OCI-LY1 (cell line): ENCODE measurements around the gene BLNK.

ENCODE experiments used
- H2AFZ ChIP-seq: fragments of 200-600 bp; sonication (generic), shearing (Covaris generic); 2 replicates; pipeline ENCODE4 v1.6.0; 2014; ENCODE audit warnings: antibody characterized with exemption, mild to moderate bottlenecking, low read length
- H3F3A ChIP-seq: fragments of 200-600 bp; sonication (generic), shearing (Covaris generic); 2 replicates; pipeline ENCODE4 v1.6.0; 2014; ENCODE audit warnings: mild to moderate bottlenecking, antibody characterized with exemption, low read length, moderate library complexity; ENCODE audit not compliant: insufficient read depth
- H3K27ac ChIP-seq: fragments of 200-600 bp; sonication (generic); 2 replicates; pipeline ENCODE4 v1.5.1; 2014; ENCODE audit warnings: low read length, mixed run types, mild to moderate bottlenecking, low read depth; ENCODE audit not compliant: poor library complexity, severe bottlenecking
- H3K27me3 ChIP-seq: fragments of 200-600 bp; sonication (generic); 2 replicates; pipeline ENCODE4 v1.6.0; 2014; ENCODE audit warnings: antibody characterized with exemption, mild to moderate bottlenecking, low read length, moderate library complexity; ENCODE audit not compliant: insufficient read depth
- H3K36me3 ChIP-seq: fragments of 200-600 bp; sonication (generic); 2 replicates; pipeline ENCODE4 v1.6.1; 2014; ENCODE audit warnings: mild to moderate bottlenecking, antibody characterized with exemption, low read length, moderate library complexity, mixed read lengths; ENCODE audit not compliant: insufficient read depth
- H3K4me1 ChIP-seq: fragments of 200-600 bp; sonication (generic); 2 replicates; pipeline ENCODE4 v1.5.1; 2014; ENCODE audit warnings: mild to moderate bottlenecking, low read length, moderate library complexity; ENCODE audit not compliant: insufficient read depth, severe bottlenecking
- H3K4me2 ChIP-seq: fragments of 200-600 bp; sonication (generic), shearing (Covaris generic); 2 replicates; pipeline ENCODE4 v1.6.1; 2014; ENCODE audit warnings: low read length
- H3K4me3 ChIP-seq: fragments of 200-600 bp; sonication (generic); 2 replicates; pipeline ENCODE4 v1.5.1; 2014; ENCODE audit warnings: low read length, low read depth, mild to moderate bottlenecking, mixed read lengths; ENCODE audit not compliant: poor library complexity, severe bottlenecking
- H3K79me2 ChIP-seq: fragments of 200-600 bp; shearing (Covaris generic); 2 replicates; pipeline ENCODE4 v1.6.1; 2016; ENCODE audit warnings: mixed run types, low read length, mixed read lengths; ENCODE audit not compliant: insufficient read depth
- H3K9ac ChIP-seq: fragments of 200-600 bp; sonication (generic), shearing (Covaris generic); 2 replicates; pipeline ENCODE4 v1.6.1; 2014; ENCODE audit warnings: mild to moderate bottlenecking, low read length, mixed read lengths
- H3K9me2 ChIP-seq: fragments of 200-600 bp; sonication (generic), shearing (Covaris generic); 2 replicates; pipeline ENCODE4 v1.6.1; 2014; ENCODE audit warnings: low read depth, mild to moderate bottlenecking, low read length, mixed read lengths
- H3K9me3 ChIP-seq: fragments of 200-600 bp; shearing (Covaris generic); 2 replicates; pipeline ENCODE4 v1.6.1; 2014; ENCODE audit warnings: low read length, mixed read lengths
- H4K20me1 ChIP-seq: fragments of 200-600 bp; sonication (generic), shearing (Covaris generic); 2 replicates; pipeline ENCODE4 v1.6.0; 2016; ENCODE audit warnings: mild to moderate bottlenecking, low read length; ENCODE audit not compliant: insufficient read depth
- CTCF ChIP-seq: fragments of 200-600 bp; sonication (generic), shearing (Covaris generic); IDR thresholded peaks from 2 replicates; pipeline ENCODE4 v1.5.1; 2017; ENCODE audit warnings: mild to moderate bottlenecking, antibody characterized with exemption, low read length, moderate library complexity, mixed read lengths
- EZH2 ChIP-seq: fragments of 200-600 bp; sonication (generic), shearing (Covaris generic); IDR thresholded peaks from 2 replicates; pipeline ENCODE4 v1.8.0; 2017; ENCODE audit warnings: borderline replicate concordance, mixed run types, mild to moderate bottlenecking, antibody characterized with exemption, low read length, moderate library complexity, mixed read lengths

The BLNK gene

DNA sequence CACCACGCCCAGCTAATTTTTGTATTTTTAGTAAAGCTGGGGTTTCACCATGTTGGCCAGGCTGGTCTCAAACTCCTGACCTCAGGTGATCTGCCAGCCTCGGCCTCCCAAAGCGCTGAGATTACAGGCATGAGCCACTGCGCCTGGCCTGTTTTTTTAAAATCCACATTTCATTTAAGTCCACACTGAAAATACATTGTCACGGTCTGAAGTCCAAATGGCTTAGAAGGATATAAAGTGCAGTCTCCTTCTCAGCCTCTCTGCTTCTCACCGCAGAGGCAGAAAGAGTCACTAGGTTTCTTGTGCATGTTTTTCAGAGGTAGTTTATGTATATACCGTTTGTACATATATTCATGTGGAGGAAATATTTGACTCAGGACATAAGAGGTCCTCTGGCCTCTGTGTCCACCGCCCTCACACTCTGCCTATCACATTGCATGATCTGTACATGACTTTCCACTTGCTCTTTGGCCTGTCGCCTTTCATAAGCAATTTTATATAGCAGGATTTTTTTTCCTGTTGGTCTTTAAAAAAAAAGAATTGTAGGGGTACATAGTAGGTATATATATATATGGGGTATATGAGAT, 42.9 kb downstream of the BLNK start:
- Histone ChIP-seq H3K9me3 (no peaks in the 10 kb centered on the region), H3K4me3 (no peak overlapping the region), H3K9me2 (no peaks in the 10 kb centered on the region), H2AFZ (no peak overlapping the region), H3K4me2 (no peak overlapping the region), H3F3A (no peaks in the 10 kb centered on the region), H3K4me1 (peaks cover 23% of the 10 kb centered on the region), H3K79me2 (no peaks in the 10 kb centered on the region), H3K27ac (no peak overlapping the region), H3K27me3 (no peaks in the 10 kb centered on the region), H3K36me3 (peaks cover 71% of the 10 kb centered on the region), H3K9ac (no peak overlapping the region), H4K20me1 (no peaks in the 10 kb centered on the region)
- no peak for TF ChIP-seq CTCF
- TF ChIP-seq EZH2, result no peak

DNA sequence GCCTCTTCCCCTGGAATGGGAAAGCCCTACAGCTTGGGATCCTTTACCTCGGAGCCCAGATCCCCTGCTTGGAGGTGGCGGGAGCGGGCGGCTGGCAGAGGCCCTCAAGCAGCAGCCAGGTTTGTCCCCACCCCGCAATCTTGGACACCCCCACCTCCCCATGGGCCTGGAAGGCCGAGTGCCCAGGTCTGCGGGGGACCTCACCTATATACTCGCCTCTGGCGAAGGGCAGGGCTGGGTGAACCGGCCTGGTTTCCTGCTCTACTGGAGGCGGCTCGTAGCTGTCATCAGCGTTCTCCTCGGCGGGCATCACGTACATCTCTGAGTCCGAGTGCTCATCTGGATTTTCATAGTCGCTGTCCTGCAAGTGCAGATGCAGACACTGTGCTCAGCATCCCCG, 44.2 kb downstream of the BLNK start:
- no peak overlapping the region for H2AFZ ChIP-seq
- no peak for TF ChIP-seq CTCF
- TF ChIP-seq EZH2, result no peak

GRCh38 chr10:96225119-96225518, 46.2 kb downstream of the BLNK start:
- no peaks in the 10 kb centered on the region for H3K9me2 ChIP-seq
- H2AFZ ChIP-seq, result no peak overlapping the region
- H3K27ac ChIP-seq, result no peak overlapping the region
- H3K4me2 ChIP-seq, result no peak overlapping the region
- no peak overlapping the region for H3K4me3 ChIP-seq
- no peaks in the 10 kb centered on the region for H4K20me1 ChIP-seq
- no peaks in the 10 kb centered on the region for H3K9me3 ChIP-seq
- H3F3A ChIP-seq, result no peaks in the 10 kb centered on the region
- H3K27me3 ChIP-seq, result no peaks in the 10 kb centered on the region
- peaks cover 84% of the 10 kb centered on the region for H3K36me3 ChIP-seq
- no peaks in the 10 kb centered on the region for H3K79me2 ChIP-seq
- TF ChIP-seq EZH2 (no peak), CTCF (no peak)
- peaks cover 5% of the 10 kb centered on the region for H3K4me1 ChIP-seq
- no peak overlapping the region for H3K9ac ChIP-seq

More for the DNA sequence above, 44.2 kb downstream of the BLNK start:
- Histone ChIP-seq H3K27ac (no peak overlapping the region), H4K20me1 (no peaks in the 10 kb centered on the region), H3K4me1 (peaks cover 23% of the 10 kb centered on the region), H3K9me3 (no peaks in the 10 kb centered on the region), H3K79me2 (no peaks in the 10 kb centered on the region), H3K9ac (no peak overlapping the region), H3K4me2 (no peak overlapping the region), H3K9me2 (no peaks in the 10 kb centered on the region), H3F3A (no peaks in the 10 kb centered on the region), H3K36me3 (peaks cover 74% of the 10 kb centered on the region), H3K4me3 (no peak overlapping the region), H3K27me3 (no peaks in the 10 kb centered on the region)
